ENCODE data around the gene D2HGDH. TPM values are rescaled to one million over a fixed set of nuclear protein-coding genes. Genes with fewer than 3 reads are reported as not detected.

Gene D2HGDH
- total and polyA plus RNA-seq, 2 of the 13 experiments (the other 11 are each of a cell fraction or from before 2014, with no cell fraction given): 19.2 to 20.3 TPM

DNA sequence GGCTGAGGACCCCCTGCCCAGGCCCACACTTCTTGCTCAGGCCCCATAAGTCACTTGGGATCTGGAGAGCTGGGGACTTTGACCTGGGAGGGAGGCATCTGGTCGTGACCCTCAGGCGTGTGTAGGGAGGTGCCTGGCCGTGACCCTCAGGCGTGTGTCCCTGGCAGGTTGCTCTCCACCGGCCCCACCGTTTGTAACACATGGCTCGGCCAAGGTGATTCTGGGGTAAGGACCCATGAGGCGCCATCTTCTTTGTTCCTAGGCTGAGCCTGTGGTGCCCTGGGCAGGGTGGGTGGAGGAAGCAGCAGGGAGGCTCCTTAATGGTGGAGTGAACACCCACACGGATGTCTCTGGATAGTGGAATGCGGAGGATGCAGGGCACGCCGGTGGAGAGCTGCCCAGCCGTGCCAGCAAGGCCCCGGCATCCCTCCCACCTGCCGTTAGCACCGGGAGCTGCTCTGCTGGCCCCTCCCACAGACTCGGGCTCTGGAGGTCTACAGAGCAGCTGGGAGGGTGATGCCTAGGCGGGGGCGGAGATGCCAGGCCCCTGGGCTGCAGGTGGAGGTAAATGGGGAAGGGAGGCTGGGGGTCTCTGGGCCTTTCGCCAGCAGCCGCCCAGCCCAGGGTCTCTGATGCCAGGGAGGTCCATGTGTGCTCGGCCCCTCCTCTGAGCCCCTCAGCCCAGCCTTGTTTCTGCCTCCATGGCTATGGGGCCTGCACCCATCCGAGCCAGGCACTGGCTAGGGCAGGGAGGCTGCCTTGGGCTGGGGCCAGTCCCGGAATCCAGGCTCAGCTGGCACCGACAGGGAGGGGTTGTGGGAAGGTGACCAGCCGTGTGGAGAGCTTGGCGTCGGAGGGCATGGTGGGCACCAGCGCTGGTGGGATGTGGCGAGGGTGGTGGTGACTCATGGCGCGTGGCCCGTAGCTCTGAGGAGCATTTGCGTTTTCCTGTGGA, 41.1 kb downstream of the D2HGDH start (continued):
- peak; percentile 39; the same call in 1 of the 2 replicates for TF ChIP-seq ZNF788 (CRISPR knock-in tag; IDR thresholded peaks at IDR 0.05; ENCODE audit: borderline replicate concordance)
- TF ChIP-seq, protein P1, sequence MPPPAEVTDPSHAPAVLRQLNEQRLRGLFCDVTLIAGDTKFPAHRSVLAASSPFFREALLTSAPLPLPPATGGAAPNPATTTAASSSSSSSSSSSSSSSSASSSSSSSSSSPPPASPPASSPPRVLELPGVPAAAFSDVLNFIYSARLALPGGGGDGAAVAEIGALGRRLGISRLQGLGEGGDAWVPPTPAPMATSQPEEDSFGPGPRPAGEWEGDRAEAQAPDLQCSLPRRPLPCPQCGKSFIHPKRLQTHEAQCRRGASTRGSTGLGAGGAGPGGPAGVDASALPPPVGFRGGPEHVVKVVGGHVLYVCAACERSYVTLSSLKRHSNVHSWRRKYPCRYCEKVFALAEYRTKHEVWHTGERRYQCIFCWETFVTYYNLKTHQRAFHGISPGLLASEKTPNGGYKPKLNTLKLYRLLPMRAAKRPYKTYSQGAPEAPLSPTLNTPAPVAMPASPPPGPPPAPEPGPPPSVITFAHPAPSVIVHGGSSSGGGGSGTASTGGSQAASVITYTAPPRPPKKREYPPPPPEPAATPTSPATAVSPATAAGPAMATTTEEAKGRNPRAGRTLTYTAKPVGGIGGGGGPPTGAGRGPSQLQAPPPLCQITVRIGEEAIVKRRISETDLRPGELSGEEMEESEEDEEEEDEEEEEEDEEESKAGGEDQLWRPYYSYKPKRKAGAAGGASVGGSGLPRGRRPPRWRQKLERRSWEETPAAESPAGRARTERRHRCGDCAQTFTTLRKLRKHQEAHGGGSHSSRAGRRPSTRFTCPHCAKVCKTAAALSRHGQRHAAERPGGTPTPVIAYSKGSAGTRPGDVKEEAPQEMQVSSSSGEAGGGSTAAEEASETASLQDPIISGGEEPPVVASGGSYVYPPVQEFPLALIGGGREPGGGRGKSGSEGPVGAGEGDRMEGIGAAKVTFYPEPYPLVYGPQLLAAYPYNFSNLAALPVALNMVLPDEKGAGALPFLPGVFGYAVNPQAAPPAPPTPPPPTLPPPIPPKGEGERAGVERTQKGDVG (CRISPR knock-in tag; IDR thresholded peaks at IDR 0.05; ENCODE audit: borderline replicate concordance): peak; percentile 39
- TF ChIP-seq, protein P2, sequence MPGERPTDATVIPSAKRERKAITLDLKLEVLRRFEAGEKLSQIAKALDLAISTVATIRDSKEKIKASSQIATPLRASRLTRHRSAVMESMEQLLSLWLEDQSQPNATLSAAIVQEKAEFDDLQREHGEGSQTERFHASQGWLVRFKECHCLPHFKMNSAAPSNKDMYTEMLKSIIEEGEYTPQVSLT (CRISPR knock-in tag; IDR thresholded peaks at IDR 0.05; ENCODE audit: borderline replicate concordance, low read depth): no peak
- TF ChIP-seq, protein P3, sequence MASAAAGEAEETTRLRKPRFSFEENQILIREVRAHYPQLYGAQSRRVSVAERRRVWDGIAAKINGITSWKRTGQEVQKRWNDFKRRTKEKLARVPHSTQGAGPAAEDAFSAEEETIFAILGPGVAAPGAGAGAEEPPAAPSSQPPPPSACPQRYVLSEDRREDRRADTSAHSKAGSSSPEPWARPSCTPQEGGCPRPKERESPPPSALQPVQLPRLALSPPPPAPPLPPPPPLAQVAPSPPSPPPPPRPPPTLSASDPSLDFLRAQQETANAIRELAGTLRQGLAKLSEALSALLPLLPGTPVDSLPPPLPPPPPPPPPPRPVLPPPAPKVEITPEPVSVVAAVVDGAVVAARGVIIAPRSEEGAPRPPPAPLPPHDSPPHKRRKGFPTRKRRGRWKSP (CRISPR knock-in tag; IDR thresholded peaks at IDR 0.05): peak; percentile 38
- no peak for TF ChIP-seq FOXP1 (IDR thresholded peaks at IDR 0.05)
- 0 out of 2 replicates have a peak, but pooled peaks have one; percentile 11 for TF ChIP-seq FOXP1 (CRISPR knock-in tag; IDR thresholded peaks at IDR 0.05)
- TF ChIP-seq RFX1 (IDR thresholded peaks at IDR 0.05): no peak
- TF ChIP-seq, protein P4, sequence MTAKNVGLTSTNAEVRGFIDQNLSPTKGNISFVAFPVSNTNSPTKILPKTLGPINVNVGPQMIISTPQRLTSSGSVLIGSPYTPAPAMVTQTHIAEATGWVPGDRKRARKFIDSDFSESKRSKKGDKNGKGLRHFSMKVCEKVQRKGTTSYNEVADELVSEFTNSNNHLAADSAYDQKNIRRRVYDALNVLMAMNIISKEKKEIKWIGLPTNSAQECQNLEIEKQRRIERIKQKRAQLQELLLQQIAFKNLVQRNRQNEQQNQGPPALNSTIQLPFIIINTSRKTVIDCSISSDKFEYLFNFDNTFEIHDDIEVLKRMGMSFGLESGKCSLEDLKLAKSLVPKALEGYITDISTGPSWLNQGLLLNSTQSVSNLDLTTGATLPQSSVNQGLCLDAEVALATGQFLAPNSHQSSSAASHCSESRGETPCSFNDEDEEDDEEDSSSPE (CRISPR knock-in tag; IDR thresholded peaks at IDR 0.05): no peak
- 0 out of 4 replicates have a peak, but pooled peaks of 1 of the 2 experiments have one; percentile 7 for TF ChIP-seq EP300 (IDR thresholded peaks at IDR 0.05; ENCODE audit: low read depth in 2 of 2, low read length in 2 of 2)
- no peak for TF ChIP-seq EP300 (CRISPR knock-in tag; IDR thresholded peaks at IDR 0.05; ENCODE audit: borderline replicate concordance)
- 0 out of 2 replicates have a peak, but pooled peaks have one; percentile 22 for TF ChIP-seq ZNF839 (CRISPR knock-in tag; IDR thresholded peaks at IDR 0.05; ENCODE audit: borderline replicate concordance)
- TF ChIP-seq AHR (CRISPR knock-in tag; IDR thresholded peaks at IDR 0.05): 0 out of 2 replicates have a peak, but pooled peaks have one; percentile 35
- TF ChIP-seq ZC3H4 (CRISPR knock-in tag; IDR thresholded peaks at IDR 0.05; ENCODE audit: borderline replicate concordance): peak; percentile 17; the same call in 1 of the 2 replicates
- peak; percentile 16 for TF ChIP-seq TGIF2 (CRISPR knock-in tag; IDR thresholded peaks at IDR 0.05)

Data from HepG2 (cell line).